CD4-positive, alpha-beta T cell treated with Interleukin-21 for 1 hour (primary cell): ENCODE data around the gene GOLGA7B.

Source experiments
- DNase-seq: peaks from one replicate; pipeline ENCODE4 v3.0.0-alpha.2; 2020

Gene GOLGA7B

DNA sequence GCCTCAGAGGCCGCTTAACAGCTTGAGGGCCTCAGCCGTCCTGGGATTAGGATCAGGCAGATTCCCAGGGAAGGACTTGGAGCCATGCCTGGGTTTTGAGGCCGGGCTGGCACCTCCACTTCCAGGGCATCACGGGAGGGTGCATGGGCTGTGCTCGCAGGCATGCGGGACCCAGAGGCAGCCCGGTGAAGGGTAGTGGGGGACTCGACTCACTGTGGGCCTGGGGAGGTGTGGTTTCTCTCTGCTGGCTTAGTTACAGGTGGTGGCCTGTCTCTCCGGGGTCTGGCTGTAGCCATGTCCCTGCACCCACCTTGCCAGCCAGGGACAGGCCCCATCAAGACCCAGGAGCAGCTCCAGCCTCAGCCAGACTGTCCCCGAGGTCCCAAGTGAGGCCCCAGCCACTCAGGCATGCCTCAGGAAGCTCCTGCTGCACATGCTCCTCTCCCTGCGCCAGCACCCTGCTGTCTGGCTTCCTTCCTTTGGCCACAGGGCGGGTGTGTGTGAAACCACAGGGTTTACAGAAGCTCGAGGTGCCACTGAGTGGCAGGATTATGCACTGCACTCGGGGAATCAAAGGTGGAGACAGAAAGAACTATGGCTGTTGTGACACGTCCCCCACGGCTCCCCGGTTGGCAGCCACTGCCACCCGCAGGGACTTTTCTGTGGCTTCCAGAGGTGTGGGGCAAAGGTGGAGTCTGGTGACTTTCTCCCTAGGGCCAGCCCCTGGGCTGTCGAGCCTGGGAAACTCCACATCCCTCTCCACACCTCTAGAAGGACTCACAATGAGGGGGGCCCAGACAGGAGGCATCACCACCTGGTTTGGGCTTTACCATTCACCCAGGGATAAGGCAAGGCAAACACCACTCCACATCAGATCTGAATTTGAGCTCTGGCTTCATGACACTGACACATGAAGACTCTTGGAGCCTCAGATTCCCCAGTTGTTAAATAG, 19.7 kb downstream of the GOLGA7B start:
- peak; percentile 88 for DNase-seq

DNA sequence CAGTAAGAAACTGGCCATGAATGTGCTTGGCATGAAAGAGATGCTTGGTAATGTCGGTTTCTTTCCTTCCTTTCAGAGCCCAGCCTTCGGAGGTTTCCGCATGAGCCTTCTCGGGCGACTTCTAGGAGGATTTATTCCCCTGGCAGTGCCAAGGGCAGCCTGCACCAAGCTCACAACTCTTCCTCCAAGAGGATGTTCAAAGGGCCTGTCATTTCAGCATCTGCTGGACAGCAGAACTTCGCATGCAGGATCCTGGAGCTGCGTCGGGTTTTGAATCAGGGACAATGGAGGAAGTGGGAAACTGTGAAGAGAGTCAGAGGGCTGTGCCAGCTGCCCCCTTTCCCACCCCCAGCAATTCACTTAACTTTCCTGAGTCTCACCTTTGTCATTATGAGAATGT, 21.3 kb downstream of the GOLGA7B start:
- DNase-seq, result no peak

DNA sequence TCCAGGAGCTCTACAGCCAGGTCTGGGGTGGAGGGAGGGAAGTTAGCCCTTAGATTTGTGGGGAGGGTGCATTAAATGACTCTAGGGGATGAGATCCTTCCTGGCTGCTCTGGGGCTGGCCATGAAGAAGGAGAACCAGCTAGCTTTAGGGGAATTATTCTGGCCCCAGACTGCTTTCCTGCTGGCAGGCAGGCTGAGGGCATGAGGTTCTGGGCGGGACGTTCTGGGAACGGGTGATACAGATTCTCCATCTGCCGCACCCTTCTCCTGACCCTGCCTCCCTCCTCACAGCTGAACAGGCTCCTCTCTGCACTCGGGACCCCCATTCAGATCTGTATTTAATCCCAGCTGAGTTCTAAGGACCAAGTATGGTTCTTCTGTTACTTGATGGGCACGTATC, 23.9 kb downstream of the GOLGA7B start:
- no peak for DNase-seq

DNA sequence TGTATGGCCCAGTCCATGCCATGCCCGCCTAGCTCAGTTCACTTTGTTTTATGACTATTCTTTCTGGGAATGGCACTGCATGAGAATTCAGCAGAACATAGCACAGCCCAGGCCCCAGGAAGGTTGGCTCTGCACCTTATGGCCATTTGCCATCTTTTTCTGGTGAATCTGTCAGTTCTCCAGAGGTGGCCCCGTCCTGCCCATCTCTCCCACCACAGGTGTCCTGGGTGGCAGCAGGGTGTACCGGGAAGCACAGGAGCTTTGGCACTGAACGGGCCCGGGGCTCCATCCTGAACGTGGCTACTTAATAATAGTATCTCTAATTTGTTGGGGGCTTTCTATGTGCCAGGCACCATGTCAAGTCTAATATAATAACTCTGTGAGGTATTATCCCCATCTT, 24.7 kb downstream of the GOLGA7B start:
- no peak for DNase-seq

DNA sequence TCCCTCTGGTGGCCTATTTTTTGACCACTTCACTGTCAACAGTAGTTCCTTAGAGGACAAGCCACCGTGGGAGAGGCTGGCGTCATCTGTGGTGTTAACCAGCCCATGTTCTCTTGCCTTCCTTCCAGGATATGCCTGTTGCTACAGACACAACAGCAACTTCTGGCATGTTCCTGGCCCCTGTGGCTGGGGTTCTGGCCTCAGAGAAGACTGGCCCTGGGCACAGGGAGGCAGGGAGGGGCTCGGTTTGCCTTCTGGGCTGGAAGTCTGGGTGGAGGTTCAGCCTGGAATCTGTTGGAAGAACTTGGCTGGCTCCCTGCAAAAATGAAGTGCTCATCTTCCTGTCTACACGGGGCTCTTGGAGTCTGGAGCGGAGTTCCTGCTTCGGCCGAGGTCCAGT, 25.7 kb downstream of the GOLGA7B start:
- no peak for DNase-seq

DNA sequence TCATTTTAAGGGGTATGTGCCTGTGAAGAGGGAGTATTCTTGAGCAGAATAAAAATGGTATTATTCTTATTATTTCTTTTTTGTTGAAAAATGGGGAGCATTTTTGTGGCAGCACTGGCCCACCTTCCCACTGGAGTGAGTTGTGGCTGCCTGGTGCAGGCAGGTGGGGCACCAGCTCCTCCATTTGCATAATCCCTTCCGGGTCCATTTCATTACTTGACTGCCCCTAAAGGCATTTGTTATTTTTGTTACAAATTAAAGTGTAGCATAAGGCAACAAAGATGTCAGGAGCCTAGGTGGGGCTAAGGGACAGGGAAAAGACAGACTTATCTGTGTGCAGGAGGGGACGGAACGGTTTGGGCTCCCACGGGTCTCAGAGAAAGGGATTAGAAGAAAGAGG, 26.8 kb downstream of the GOLGA7B start:
- DNase-seq, result no peak

DNA sequence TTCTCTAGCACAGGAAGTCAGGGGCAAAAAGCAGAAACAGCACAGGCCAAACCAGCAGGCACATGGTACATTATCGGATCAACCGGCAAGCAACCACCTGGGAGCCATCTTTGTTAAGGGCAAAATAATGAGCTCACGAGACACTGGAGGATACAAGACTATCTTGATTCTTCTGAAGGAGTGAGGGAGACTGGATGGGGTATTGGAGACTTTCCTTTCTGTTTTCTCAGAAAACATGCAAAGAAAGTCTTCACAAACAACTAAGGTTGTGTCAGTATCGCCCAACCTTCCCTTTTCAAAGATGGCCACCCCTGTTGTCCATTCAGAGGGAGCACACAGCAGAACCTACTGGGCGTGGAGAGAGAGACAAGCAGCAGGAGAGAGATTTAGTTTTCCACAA, 29.6 kb downstream of the GOLGA7B start:
- DNase-seq, result no peak

DNA sequence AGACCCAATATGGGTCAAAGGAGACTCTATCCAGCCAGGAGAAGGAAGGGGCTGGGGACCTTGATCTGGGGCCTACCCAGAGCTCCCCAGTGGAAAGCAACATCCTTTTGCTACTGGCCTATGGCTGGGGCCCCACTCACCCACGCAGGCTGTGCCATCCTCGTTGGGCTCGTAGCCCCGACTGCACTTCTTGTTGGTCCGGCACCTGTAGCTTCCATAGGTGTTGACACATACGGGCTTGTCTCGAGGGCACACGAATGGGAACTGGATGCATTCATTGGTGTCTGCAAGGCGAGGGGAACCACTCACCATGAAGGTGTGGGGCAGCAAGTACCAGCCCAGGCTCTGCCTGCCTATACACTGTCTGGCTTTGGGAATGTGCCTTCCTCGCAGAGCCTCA, 30.5 kb downstream of the GOLGA7B start:
- DNase-seq, result no peak

DNA sequence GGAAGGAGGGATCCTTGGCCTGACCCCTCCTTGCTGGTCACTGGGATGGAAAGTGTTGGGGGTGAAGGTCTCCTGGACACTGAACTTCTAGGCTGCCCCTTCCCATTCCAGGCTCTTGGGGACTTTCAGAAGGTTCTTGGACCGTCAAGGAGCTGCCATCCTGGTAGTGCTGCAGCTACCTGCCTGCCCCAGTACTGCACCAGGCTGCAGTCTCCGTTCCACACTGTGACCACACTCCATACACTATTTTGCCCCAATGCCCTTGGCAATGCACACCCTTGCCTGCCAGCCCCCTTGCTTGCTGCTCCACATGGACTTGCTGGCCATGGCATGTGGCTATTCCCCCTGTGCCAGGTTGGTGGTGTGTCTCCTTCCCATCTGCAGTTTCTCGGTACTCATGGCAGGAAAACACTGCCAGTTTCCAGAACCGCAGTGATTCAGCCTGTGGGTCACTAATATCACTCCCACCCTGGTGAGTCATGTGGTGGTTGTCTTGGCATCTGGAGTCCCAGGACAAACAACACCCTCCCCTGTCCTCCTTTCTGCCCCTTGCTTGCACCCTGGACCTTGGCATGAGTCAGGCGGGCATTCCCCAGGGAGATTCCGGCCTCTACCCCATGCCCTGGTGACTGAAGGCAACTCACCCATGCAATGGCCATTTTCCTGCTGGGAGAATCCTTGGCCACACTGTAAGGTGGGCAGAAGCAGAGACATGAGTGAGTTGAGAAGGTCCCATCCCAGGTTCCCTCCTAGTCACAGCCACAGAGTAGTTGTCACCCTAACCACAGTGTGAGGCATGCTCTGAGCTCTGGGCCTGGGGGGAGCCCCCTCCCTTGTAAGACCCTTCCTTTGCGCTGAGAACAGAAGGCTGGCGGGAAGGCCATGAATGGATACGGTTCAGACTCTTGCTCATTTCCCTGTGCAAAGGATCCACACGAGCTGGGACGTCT, 32.8 kb downstream of the GOLGA7B start:
- DNase-seq, result no peak

DNA sequence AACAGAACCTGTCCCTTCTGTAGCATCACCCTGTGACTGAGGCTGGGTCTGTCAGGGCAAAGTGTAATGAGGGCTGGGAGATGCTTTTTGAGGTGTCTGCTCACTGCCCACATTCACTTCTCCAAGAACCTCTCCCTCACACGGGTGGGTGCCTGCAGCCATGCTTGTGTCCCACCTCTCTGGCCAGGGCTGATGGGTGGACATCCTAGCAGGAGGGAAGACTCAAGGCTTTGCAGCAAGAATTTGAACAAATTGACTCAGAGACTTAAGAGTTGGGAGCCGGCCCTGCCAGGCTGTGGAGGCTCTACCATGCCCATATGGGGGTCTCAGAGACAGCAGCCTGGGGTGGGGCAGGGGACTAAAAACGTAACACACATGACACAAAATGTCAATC, 33.4 kb downstream of the GOLGA7B start:
- DNase-seq, result no peak

DNA sequence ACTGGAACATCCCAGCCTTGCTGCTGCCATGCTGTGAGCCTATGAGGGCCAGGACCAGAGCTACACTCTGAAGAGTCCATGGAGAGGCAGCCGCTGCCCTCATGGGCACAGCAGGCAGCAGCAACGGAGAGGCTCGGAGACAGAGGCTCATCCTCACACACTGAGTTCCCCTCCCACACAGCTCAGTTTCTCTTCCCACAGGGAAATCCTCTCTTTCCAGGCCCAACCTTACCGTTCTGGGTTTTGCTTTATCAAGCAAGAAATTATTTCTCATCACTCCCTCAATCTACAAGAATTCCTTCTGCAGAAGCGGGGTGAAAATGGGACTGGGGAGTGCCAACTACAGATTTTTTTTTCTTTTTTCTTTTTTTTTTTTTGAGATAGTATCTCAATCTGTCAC, 36.6 kb downstream of the GOLGA7B start:
- no peak for DNase-seq

DNA sequence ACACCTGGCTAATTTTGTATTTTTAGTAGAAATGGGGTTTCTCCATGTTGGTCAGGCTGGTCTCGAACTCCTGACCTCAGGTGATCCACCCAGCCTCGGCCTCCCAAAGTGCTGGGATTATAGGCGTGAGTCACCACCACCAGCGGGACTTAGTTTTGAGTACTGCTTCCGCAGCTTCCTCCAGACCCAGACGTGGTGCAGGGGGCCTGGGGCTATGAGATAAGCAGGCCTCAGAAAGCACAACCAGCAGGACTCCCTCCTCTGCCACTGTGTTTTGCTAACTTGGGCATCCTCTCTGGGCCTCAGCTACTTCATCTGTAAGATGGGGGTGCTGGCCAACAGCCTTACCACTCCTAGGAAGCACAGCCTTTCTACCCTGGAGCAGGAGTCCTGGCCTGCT, 37.8 kb downstream of the GOLGA7B start:
- no peak for DNase-seq

DNA sequence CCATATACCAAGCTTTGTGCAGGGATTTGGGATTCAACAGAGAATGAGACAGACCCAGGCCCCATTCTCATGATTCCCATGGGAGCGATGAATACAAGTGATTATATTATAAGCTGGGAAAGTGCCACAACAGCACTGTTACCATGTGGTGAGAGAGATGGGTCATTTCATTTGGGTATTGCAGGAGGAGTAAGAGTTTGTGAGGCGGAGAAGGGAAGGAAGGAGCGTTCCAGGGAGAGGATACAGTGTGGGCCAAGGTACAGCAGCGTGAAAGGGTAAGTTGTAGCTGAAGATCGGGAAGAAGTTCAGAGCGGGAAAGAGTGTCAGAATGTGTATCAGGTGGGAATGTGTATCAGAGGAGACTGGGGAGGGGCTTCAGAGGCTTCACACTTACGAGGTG, 38.5 kb downstream of the GOLGA7B start:
- DNase-seq, result no peak

DNA sequence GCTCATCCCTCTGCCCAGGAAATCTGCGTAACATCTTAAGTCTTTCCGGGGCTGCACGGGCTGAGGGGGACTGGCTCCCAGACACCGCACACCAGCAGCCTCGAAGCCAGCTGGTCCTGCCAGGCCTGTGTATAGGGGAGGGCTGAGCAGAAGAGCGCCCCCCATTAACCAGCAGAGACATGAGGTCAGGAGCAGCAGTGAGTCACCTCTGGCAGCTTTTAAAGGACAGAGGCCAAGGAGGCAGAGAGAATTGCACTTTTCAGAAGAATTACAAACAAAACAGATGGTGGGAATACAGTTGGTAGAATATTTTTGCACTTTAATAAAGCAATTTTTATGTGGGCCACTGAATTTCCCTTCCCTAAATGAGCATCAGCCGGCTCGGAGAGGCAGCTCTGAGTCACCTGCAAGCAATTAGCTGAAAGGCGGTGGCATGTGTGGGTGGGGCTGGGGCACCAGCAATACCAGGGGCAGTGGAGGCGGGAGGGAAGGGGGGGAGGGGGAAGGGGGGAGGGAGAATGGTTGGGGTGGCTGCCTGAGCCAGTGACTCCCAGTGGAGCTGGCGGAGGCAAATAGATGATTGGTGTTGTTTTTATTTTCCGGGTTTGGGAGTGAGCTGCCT, 39.1 kb downstream of the GOLGA7B start:
- no peak for DNase-seq

DNA sequence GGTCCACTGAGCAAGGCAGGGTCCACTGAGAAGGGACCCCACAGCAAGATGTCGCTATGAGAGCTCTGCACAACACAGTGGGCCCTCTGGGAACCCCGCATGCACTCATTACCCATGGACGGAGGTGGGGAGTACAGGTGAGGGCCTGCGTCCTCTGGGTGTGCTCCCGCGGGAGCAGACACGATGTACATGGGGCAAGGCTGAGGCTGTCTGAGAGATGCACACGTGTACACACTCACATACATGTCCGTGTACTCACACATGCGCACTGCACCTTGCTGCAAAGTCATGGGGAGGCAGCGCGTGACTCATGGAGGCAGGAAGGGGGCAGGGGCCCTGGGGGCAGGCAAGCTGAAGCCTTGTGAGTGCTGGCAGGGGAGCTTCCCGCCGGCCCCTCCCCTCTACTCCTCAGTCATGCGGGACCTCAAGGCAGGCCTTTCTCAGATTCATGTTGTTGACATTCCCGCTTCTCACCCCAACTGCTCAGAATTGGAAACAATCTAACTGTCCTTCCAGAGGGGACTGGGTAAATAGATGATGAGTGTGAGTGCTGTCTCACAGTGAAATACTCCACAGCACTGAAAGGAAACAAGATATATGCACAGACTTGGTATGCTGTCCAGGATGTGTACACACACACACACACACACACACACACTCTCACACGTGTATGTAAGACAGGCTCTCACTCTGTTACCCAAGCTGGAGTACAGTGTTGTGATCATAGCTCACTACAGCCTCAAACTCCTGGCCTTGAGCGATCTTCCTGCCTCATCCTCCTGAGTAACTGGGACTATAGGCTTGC, 40.0 kb downstream of the GOLGA7B start:
- DNase-seq, result no peak

DNA sequence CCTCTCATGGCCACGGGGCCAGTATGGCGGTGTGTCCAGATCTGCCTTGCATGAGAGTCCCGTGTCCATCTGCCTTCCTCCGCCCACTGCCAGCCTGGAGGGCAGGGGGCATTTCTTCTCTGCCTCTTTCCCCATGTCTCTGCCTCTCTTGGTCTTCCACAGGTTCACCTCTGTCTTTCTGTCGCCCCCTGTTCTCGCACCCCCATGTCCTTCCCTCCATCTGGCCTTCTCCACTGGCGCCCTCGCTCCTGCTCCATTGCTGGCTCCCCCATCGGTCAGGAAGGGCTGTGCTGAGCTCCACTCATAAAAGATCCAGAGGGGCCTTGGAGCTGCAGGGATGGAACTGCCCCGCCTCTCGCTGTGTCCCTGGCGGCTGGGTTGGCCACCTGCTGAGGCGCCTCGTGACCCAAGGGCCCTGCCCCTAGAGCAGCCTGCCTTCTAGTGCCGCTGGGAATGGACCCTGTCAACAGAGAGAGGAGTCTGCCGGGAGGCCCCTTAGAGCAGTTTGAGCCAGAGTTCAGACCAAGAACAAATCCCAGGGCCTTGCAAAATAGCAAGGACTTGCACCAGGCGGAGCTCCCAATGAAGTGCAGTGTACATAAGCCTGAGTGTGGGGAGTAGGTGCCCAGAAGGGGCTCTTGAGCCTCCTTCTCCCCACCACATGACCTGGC, 42.0 kb downstream of the GOLGA7B start:
- DNase-seq, result no peak

DNA sequence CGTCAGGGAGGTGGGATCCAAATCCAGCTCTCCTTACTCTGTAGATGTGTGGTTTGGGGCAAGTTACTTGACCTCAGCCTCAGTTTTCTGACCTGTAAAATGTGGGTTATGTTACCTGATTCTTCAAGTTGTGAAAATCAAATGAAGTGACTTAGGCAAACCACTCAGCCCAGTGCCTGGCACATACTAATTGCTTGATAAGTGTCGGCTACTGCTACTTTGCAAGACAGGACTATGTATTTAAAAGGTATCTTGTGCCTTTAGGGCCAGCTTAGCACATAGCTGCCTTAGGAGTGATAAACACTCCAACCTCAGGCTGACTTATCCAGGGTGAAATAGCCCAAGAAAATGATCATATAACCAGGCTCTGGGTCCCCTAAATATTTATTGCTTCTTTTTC, 42.9 kb downstream of the GOLGA7B start:
- DNase-seq, result no peak

DNA sequence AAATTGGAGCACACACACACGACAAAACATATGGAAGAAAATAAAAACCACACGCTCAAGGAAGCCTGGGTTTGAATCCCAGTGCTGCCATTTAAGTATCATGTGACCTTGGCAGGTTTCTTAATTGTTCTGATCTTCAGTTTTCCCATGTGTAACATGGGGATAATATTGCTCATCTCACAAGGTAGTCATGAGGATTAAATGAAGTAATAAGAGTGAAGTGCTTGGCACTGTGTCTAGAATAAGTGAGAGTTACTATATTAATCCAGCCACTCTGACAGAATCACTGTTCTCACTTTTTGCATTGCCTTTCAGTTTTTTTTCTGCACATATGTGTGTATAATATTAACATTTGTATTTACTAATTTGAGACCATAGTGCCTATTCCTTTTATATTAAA, 43.3 kb downstream of the GOLGA7B start:
- no peak for DNase-seq

DNA sequence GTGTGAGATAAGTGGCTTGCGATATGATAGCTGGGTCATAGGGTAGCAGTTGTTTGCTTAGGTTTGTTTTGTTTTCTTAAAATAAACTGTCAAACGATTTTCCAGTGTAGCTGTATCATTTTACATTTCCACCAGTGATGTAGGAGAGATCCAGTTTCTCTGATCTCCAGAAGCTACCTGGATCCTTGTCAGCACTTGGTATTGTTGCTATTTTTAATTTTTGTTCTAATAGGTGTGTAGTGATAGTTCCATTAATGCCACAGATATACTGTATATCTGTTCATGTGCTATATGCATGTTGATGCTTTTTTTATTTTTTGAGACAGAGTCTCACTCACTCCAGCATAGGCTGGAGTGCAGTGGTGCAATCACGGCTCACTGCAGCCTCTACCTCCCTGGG, 44.4 kb downstream of the GOLGA7B start:
- DNase-seq, result no peak

DNA sequence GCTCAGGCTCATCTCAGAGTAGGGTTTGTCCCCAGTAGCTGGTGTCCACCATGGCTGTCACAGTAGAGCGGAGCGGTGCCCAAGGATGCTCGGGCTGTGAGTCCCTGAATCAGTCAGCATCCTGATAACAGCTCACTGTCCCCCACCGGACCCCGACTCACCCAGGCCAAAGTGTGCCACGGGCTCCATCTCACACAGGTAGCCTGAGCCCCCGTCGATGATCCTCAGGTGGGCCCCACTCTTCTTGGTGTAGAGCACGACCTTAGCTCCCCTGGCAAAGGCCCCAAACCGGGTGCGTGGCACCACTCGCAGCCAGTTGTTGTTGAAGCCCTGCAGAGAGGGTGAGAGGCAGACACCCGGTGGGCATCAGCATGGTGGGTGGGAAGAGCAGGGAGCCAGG, 45.4 kb downstream of the GOLGA7B start:
- DNase-seq, result no peak

DNA sequence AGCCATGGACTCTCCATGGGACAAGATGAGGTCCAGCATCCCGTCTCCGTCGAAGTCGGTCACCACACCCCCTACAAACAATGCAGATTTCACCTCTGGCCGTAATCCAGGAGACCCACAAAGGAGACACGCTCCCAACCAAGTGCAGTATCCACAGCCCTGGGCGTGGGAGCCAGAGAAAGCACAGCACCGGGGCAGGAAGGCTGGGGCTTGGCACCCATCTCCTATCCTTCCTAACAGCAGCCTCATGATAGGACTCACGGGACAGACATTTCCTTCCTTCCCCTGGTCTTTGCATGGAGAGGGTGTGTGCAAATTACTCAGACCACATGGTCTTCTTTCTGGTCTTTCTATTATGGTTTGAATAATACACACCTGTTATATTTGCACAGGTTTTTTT, 46.3 kb downstream of the GOLGA7B start:
- DNase-seq, result no peak

DNA sequence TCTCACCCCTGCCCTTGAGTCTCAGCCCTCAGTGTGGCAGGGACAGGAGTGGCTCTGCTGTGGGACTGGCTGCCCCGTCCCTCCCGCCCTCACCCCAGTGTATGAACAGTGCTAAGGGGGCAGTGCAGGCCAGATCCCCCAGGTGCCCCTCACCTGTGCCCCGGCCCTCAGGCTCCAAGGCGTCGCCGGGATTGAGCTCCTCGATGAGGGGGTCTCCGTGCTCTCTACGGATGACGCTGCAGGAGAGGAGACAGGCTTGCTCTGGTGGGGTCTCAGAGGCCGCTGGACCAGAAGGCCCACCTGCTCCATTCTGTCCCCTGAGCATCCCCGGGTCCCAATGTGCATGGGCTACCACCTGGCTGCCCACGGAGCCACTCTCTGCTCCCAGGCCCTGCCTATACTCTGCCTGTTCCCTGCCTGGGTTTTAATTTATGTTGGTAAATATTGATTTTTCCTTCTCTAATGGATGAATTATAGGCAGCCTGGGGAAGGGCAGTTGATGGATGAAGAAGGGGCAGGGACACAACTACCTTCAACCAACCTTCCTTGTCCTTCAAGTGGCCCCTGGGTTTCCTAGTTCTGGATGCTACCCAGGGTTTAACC, 47.2 kb downstream of the GOLGA7B start:
- DNase-seq, result no peak
